ENCODE data around the gene HAGH.

Gene HAGH

GRCh38 chr16:1828645-1829410, 2.2 kb upstream of the HAGH start:
- Histone ChIP-seq H3K9me3 (ENCODE audit: control insufficient read depth, low read depth, low read length) (no peaks in the 10 kb centered on the region), H3K27ac (ENCODE audit: low read length) (no peak overlapping the region), H3K27me3 (ENCODE audit: control insufficient read depth, insufficient read depth, low read length) (no peaks in the 10 kb centered on the region), H3K36me3 (ENCODE audit: control insufficient read depth, low read depth, low read length) (no peaks in the 10 kb centered on the region), H3K9ac (ENCODE audit: low read length) (no peak overlapping the region), H3K4me1 (ENCODE audit: control insufficient read depth, low read depth, low read length) (no peaks in the 10 kb centered on the region), H3K4me3 (ENCODE audit: low read length) (peak overlapping the region; percentile 98)

GRCh38 chr16:1825864-1826690, 548 bp downstream of the HAGH start:
- Histone ChIP-seq H3K27ac (ENCODE audit: low read length) (no peak overlapping the region), H3K9me3 (ENCODE audit: control insufficient read depth, low read depth, low read length) (no peaks in the 10 kb centered on the region), H3K36me3 (ENCODE audit: control insufficient read depth, low read depth, low read length) (no peaks in the 10 kb centered on the region), H3K4me3 (ENCODE audit: low read length) (peak overlapping the region; percentile 53), H3K27me3 (ENCODE audit: control insufficient read depth, insufficient read depth, low read length) (no peaks in the 10 kb centered on the region), H3K9ac (ENCODE audit: low read length) (no peak overlapping the region), H3K4me1 (ENCODE audit: control insufficient read depth, low read depth, low read length) (no peaks in the 10 kb centered on the region)

- H3K9ac ChIP-seq (ENCODE audit: low read length) = no peak overlapping the region
- peak overlapping the region; percentile 53 for H3K4me3 ChIP-seq (ENCODE audit: low read length)
- H3K4me1 ChIP-seq (ENCODE audit: control insufficient read depth, low read depth, low read length) = no peaks in the 10 kb centered on the region
- H3K36me3 ChIP-seq (ENCODE audit: control insufficient read depth, low read depth, low read length) = no peaks in the 10 kb centered on the region
- no peak overlapping the region for H3K27ac ChIP-seq (ENCODE audit: low read length)
- H3K9me3 ChIP-seq (ENCODE audit: control insufficient read depth, low read depth, low read length) = no peaks in the 10 kb centered on the region
- no peaks in the 10 kb centered on the region for H3K27me3 ChIP-seq (ENCODE audit: control insufficient read depth, insufficient read depth, low read length)
Observed at GRCh38 chr16:1825381-1825863, 1.2 kb downstream of the HAGH start.

- Histone ChIP-seq H3K36me3 (ENCODE audit: control insufficient read depth, low read depth, low read length) (no peaks in the 10 kb centered on the region), H3K4me3 (ENCODE audit: low read length) (no peak overlapping the region), H3K27ac (ENCODE audit: low read length) (no peak overlapping the region), H3K4me1 (ENCODE audit: control insufficient read depth, low read depth, low read length) (no peaks in the 10 kb centered on the region), H3K27me3 (ENCODE audit: control insufficient read depth, insufficient read depth, low read length) (no peaks in the 10 kb centered on the region), H3K9me3 (ENCODE audit: control insufficient read depth, low read depth, low read length) (no peaks in the 10 kb centered on the region), H3K9ac (ENCODE audit: low read length) (no peak overlapping the region)
Observed at GRCh38 chr16:1823821-1824220, 2.8 kb downstream of the HAGH start.

- Histone ChIP-seq H3K27ac (ENCODE audit: low read length) (no peak overlapping the region), H3K4me3 (ENCODE audit: low read length) (no peak overlapping the region), H3K36me3 (ENCODE audit: control insufficient read depth, low read depth, low read length) (no peaks in the 10 kb centered on the region), H3K4me1 (ENCODE audit: control insufficient read depth, low read depth, low read length) (no peaks in the 10 kb centered on the region), H3K27me3 (ENCODE audit: control insufficient read depth, insufficient read depth, low read length) (no peaks in the 10 kb centered on the region), H3K9ac (ENCODE audit: low read length) (no peak overlapping the region), H3K9me3 (ENCODE audit: control insufficient read depth, low read depth, low read length) (no peaks in the 10 kb centered on the region)
Observed at GRCh38 chr16:1822801-1823200, 3.8 kb downstream of the HAGH start.

GRCh38 chr16:1821861-1822611, 4.6 kb downstream of the HAGH start:
- no peaks in the 10 kb centered on the region for H3K4me1 ChIP-seq (ENCODE audit: control insufficient read depth, low read depth, low read length)
- H3K36me3 ChIP-seq (ENCODE audit: control insufficient read depth, low read depth, low read length) = no peaks in the 10 kb centered on the region
- no peak overlapping the region for H3K4me3 ChIP-seq (ENCODE audit: low read length)
- H3K9ac ChIP-seq (ENCODE audit: low read length) = no peak overlapping the region
- H3K9me3 ChIP-seq (ENCODE audit: control insufficient read depth, low read depth, low read length) = no peaks in the 10 kb centered on the region
- H3K27me3 ChIP-seq (ENCODE audit: control insufficient read depth, insufficient read depth, low read length) = no peaks in the 10 kb centered on the region
- H3K27ac ChIP-seq (ENCODE audit: low read length) = no peak overlapping the region

- H3K4me1 ChIP-seq (ENCODE audit: control insufficient read depth, low read depth, low read length) = no peaks in the 10 kb centered on the region
- no peak overlapping the region for H3K9ac ChIP-seq (ENCODE audit: low read length)
- no peaks in the 10 kb centered on the region for H3K27me3 ChIP-seq (ENCODE audit: control insufficient read depth, insufficient read depth, low read length)
- H3K4me3 ChIP-seq (ENCODE audit: low read length) = no peak overlapping the region
- no peaks in the 10 kb centered on the region for H3K9me3 ChIP-seq (ENCODE audit: control insufficient read depth, low read depth, low read length)
- no peak overlapping the region for H3K27ac ChIP-seq (ENCODE audit: low read length)
- H3K36me3 ChIP-seq (ENCODE audit: control insufficient read depth, low read depth, low read length) = no peaks in the 10 kb centered on the region
Observed at GRCh38 chr16:1820946-1821290, 5.7 kb downstream of the HAGH start.

- H3K27me3 ChIP-seq (ENCODE audit: control insufficient read depth, insufficient read depth, low read length) = no peaks in the 10 kb centered on the region
- H3K9me3 ChIP-seq (ENCODE audit: control insufficient read depth, low read depth, low read length) = no peaks in the 10 kb centered on the region
- H3K36me3 ChIP-seq (ENCODE audit: control insufficient read depth, low read depth, low read length) = no peaks in the 10 kb centered on the region
- no peak overlapping the region for H3K4me3 ChIP-seq (ENCODE audit: low read length)
- H3K9ac ChIP-seq (ENCODE audit: low read length) = no peak overlapping the region
- H3K27ac ChIP-seq (ENCODE audit: low read length) = no peak overlapping the region
- no peaks in the 10 kb centered on the region for H3K4me1 ChIP-seq (ENCODE audit: control insufficient read depth, low read depth, low read length)
Observed at GRCh38 chr16:1820096-1820945, 6.3 kb downstream of the HAGH start.

- Histone ChIP-seq H3K4me3 (ENCODE audit: low read length) (no peak overlapping the region), H3K9me3 (ENCODE audit: control insufficient read depth, low read depth, low read length) (no peaks in the 10 kb centered on the region), H3K4me1 (ENCODE audit: control insufficient read depth, low read depth, low read length) (no peaks in the 10 kb centered on the region), H3K36me3 (ENCODE audit: control insufficient read depth, low read depth, low read length) (no peaks in the 10 kb centered on the region), H3K9ac (ENCODE audit: low read length) (no peak overlapping the region), H3K27ac (ENCODE audit: low read length) (no peak overlapping the region), H3K27me3 (ENCODE audit: control insufficient read depth, insufficient read depth, low read length) (no peaks in the 10 kb centered on the region)
Observed at GRCh38 chr16:1819611-1820010, 7.0 kb downstream of the HAGH start.

- no peaks in the 10 kb centered on the region for H3K27me3 ChIP-seq (ENCODE audit: control insufficient read depth, insufficient read depth, low read length)
- H3K4me3 ChIP-seq (ENCODE audit: low read length) = no peak overlapping the region
- no peaks in the 10 kb centered on the region for H3K9me3 ChIP-seq (ENCODE audit: control insufficient read depth, low read depth, low read length)
- no peaks in the 10 kb centered on the region for H3K36me3 ChIP-seq (ENCODE audit: control insufficient read depth, low read depth, low read length)
- no peak overlapping the region for H3K9ac ChIP-seq (ENCODE audit: low read length)
- no peaks in the 10 kb centered on the region for H3K4me1 ChIP-seq (ENCODE audit: control insufficient read depth, low read depth, low read length)
- no peak overlapping the region for H3K27ac ChIP-seq (ENCODE audit: low read length)
Observed at GRCh38 chr16:1818873-1819525, 7.6 kb downstream of the HAGH start.

Measured in iPS-18a (cell line).